K562 (cell line): Measurements from ENCODE around the gene TMIGD1. TPM values are rescaled to one million over a fixed set of nuclear protein-coding genes. Genes with fewer than 3 reads are reported as not detected.

ENCODE experiments used
- BCL6 ChIP-seq: fragments of 250-450 bp; sonication (Bioruptor Pico); IDR thresholded peaks from 2 replicates; pipeline ENCODE4 v1.4.0; 2020
- DNMT1 ChIP-seq: fragments of 450-650 bp; IDR thresholded peaks from 2 replicates; pipeline ENCODE4 v1.6.1; 2016; ENCODE audit warnings: antibody characterized with exemption, mild to moderate bottlenecking
- ERF ChIP-seq: fragments of 450-650 bp; formaldehyde crosslinking; IDR thresholded peaks from 2 replicates; pipeline ENCODE4 v1.4.0; 2020; ENCODE audit warnings: mild to moderate bottlenecking, mixed read lengths
- FOXK2 ChIP-seq, 2 experiments: fragments of 450-650 bp; IDR thresholded peaks in 1 of 2; conservative IDR thresholded peaks in 1 of 2; 2 replicates each; pipeline ENCODE4 v1.6.1; 2016; ENCODE audit warnings: low read depth in 2 of 2, mild to moderate bottlenecking in 1 of 2
- MECOM ChIP-seq: fragments of 250-450 bp; sonication (Bioruptor Pico); IDR thresholded peaks from 2 replicates; pipeline ENCODE4 v1.8.0; 2022; ENCODE audit warnings: inconsistent platforms
- MGA ChIP-seq: fragments of 450-650 bp; IDR thresholded peaks from 2 replicates; pipeline ENCODE4 v1.6.1; 2016; ENCODE audit warnings: mild to moderate bottlenecking, moderate library complexity
- SIX5 ChIP-seq, 2 experiments: IDR thresholded peaks; 2 replicates each; pipeline ENCODE4 v1.6.1; 2011; ENCODE audit warnings: low read length in 2 of 2, borderline replicate concordance in 1 of 2, low read depth in 1 of 2, mild to moderate bottlenecking in 1 of 2, moderate library complexity in 1 of 2; ENCODE audit not compliant: insufficient read depth in 1 of 2
- TAF9B ChIP-seq: fragments of 450-650 bp; IDR thresholded peaks from 2 replicates; pipeline ENCODE4 v1.6.1; 2018; ENCODE audit warnings: mild to moderate bottlenecking; ENCODE audit not compliant: partially characterized antibody
- THRAP3 ChIP-seq: fragments of 450-650 bp; IDR thresholded peaks from 2 replicates; pipeline ENCODE4 v1.6.1; 2016; ENCODE audit warnings: mild to moderate bottlenecking, inconsistent platforms, borderline replicate concordance
- ZBTB17 ChIP-seq: fragments of 450-650 bp; formaldehyde crosslinking; IDR thresholded peaks from 2 replicates; pipeline ENCODE4 v1.4.0; 2020; ENCODE audit warnings: mild to moderate bottlenecking
- ZKSCAN3 ChIP-seq: fragments of 250-450 bp; sonication (Bioruptor Pico); IDR thresholded peaks from 2 replicates; pipeline ENCODE4 v1.4.0; 2020
- polyA plus RNA-seq, 8 experiments: library from polyadenylated mRNA; depleted of rRNA in 4 of 8; stranded (reverse) in 5 of 8; unstranded in 3 of 8; fragments of >200 nt; fragmentation: Nextera tagmentation in 2 of 8; fragmentation: Illumina TruSeq in 1 of 8; extraction: Ambion mirVana in 2 of 8; extraction: Trizol in 1 of 8; gene quantifications; 2 replicates each; pipeline versions ENCODE4 v1.2.1 to v1.2.3, GENCODE V29; 2011 to 2014; ENCODE audit warnings: inconsistent platforms in 1 of 8, missing spikeins in 1 of 8
- total RNA-seq, 7 experiments: library from RNA; depleted of rRNA in 6 of 7; stranded (reverse); fragments of >200 nt in 6 of 7; fragmentation: Illumina TruSeq in 2 of 7; extraction: Trizol in 2 of 7; gene quantifications; 2 replicates each; pipeline versions ENCODE4 v1.2.1 to v1.2.3, GENCODE V29; 2011 to 2021; ENCODE audit warnings: low replicate concordance in 1 of 7
- TF ChIP-seq, protein P1 (sequence below): IDR thresholded peaks from 2 replicates; pipeline ENCODE4 v1.6.1; 2011; ENCODE audit warnings: borderline replicate concordance, low read depth, mild to moderate bottlenecking, moderate library complexity, low read length; ENCODE audit not compliant: insufficient read depth, poor library complexity, severe bottlenecking
- TF ChIP-seq, protein P2 (sequence below): IDR thresholded peaks from 2 replicates; pipeline ENCODE4 v1.6.1; 2012; ENCODE audit warnings: low read depth, low read length, improper control_type of control experiment, borderline replicate concordance

TMIGD1 gene
- total and polyA plus RNA-seq, 9 of the 15 experiments (the other 6 are each of a cell fraction or from before 2014, with no cell fraction given): not detected

DNA sequence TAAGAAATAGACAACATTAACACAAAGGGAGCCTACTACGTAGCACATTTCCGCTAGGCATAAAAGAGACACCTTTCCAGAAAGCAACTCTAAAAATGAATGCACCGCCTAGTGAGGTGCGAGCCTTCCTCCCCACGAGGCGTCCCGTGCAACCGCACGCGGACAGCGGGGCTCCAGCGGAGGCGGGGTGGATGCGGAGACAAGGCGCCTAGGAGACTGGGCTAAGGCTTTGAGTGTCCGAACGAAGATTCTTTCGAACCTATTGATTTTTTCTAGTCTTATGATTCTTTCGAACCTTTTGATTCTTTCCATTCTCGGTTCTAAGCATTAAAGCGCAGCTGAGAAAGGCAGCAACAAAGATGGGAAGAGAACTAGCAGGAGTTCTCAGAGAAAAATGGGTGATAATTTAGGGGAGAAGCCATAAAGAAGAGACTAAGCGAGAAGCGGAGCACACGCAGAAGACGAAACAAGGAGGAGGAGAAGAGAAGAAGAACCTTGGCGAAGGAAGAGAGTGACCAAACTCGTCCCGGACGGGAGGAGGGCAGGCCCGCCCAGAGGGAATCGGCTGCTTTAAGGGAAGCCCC, 44.5 kb upstream of the TMIGD1 start (continued):
- TF ChIP-seq, protein P1, sequence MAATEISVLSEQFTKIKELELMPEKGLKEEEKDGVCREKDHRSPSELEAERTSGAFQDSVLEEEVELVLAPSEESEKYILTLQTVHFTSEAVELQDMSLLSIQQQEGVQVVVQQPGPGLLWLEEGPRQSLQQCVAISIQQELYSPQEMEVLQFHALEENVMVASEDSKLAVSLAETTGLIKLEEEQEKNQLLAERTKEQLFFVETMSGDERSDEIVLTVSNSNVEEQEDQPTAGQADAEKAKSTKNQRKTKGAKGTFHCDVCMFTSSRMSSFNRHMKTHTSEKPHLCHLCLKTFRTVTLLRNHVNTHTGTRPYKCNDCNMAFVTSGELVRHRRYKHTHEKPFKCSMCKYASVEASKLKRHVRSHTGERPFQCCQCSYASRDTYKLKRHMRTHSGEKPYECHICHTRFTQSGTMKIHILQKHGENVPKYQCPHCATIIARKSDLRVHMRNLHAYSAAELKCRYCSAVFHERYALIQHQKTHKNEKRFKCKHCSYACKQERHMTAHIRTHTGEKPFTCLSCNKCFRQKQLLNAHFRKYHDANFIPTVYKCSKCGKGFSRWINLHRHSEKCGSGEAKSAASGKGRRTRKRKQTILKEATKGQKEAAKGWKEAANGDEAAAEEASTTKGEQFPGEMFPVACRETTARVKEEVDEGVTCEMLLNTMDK: no peak
- no peak for TF ChIP-seq MECOM (CRISPR knock-in tag)
- no peak for TF ChIP-seq ZKSCAN3 (CRISPR knock-in tag)
- TF ChIP-seq SIX5 (IDR thresholded peaks at IDR 0.05; ENCODE audit: borderline replicate concordance in 1 of 2, insufficient read depth in 1 of 2, low read depth in 1 of 2, low read length in 2 of 2): no peak
- peak; percentile 62 for TF ChIP-seq MGA
- TF ChIP-seq, protein P2, sequence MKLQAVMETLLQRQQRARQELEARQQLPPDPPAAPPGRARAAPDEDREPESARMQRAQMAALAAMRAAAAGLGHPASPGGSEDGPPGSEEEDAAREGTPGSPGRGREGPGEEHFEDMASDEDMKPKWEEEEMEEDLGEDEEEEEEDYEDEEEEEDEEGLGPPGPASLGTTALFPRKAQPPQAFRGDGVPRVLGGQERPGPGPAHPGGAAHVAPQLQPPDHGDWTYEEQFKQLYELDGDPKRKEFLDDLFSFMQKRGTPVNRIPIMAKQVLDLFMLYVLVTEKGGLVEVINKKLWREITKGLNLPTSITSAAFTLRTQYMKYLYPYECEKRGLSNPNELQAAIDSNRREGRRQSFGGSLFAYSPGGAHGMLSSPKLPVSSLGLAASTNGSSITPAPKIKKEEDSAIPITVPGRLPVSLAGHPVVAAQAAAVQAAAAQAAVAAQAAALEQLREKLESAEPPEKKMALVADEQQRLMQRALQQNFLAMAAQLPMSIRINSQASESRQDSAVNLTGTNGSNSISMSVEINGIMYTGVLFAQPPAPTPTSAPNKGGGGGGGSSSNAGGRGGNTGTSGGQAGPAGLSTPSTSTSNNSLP: no peak
- TF ChIP-seq TAF9B: no peak
- TF ChIP-seq FOXK2 (conservative IDR thresholded peaks at IDR 0.05 in 1 of 2, IDR thresholded peaks at IDR 0.05 in 1 of 2; ENCODE audit: low read depth in 2 of 2): no peak; a peak in 1 of 4 replicates
- TF ChIP-seq THRAP3: no peak
- TF ChIP-seq DNMT1: 0 out of 2 replicates have a peak, but pooled peaks have one; percentile 42
- TF ChIP-seq BCL6 (CRISPR knock-in tag): no peak
- TF ChIP-seq ZBTB17 (CRISPR knock-in tag): no peak
- TF ChIP-seq ERF (CRISPR knock-in tag): no peak
